KOPT-K1 (cell line): Measurements from ENCODE around the gene RMDN2.

Experiments used
- H3K27ac ChIP-seq: fragments of 200-600 bp; sonication (generic); 2 replicates; pipeline ENCODE4 v1.5.1; 2016; ENCODE audit warnings: antibody characterized with exemption, mild to moderate bottlenecking, low read depth, low read length; ENCODE audit not compliant: poor library complexity, severe bottlenecking
- H3K36me3 ChIP-seq: fragments of 200-600 bp; sonication (generic); 2 replicates; pipeline ENCODE4 v1.5.1; 2017; ENCODE audit warnings: antibody characterized with exemption, mild to moderate bottlenecking, low read length, moderate library complexity; ENCODE audit not compliant: insufficient read depth
- H3K9me3 ChIP-seq: fragments of 200-600 bp; sonication (generic); 2 replicates; pipeline ENCODE4 v1.5.1; 2017; ENCODE audit warnings: antibody characterized with exemption, low read length, mild to moderate bottlenecking; ENCODE audit not compliant: insufficient read depth, poor library complexity, severe bottlenecking

Gene RMDN2

GRCh38 chr2:37892436-37893114 is 32.5 kb upstream of the RMDN2 start:
- no peak overlapping the region for H3K27ac ChIP-seq
- no peaks in the 10 kb centered on the region for H3K36me3 ChIP-seq
- H3K9me3 ChIP-seq: no peaks in the 10 kb centered on the region

- Histone ChIP-seq H3K36me3 (no peaks in the 10 kb centered on the region), H3K27ac (no peak overlapping the region), H3K9me3 (no peaks in the 10 kb centered on the region)
Observed at GRCh38 chr2:37893327-37893726, 31.8 kb upstream of the RMDN2 start.

GRCh38 chr2:37894047-37894446 is 31.0 kb upstream of the RMDN2 start:
- H3K27ac ChIP-seq: no peak overlapping the region
- no peaks in the 10 kb centered on the region for H3K9me3 ChIP-seq
- H3K36me3 ChIP-seq: no peaks in the 10 kb centered on the region

- no peak overlapping the region for H3K27ac ChIP-seq
- no peaks in the 10 kb centered on the region for H3K36me3 ChIP-seq
- H3K9me3 ChIP-seq: no peaks in the 10 kb centered on the region
Observed at GRCh38 chr2:37894601-37895000, 30.5 kb upstream of the RMDN2 start.

- Histone ChIP-seq H3K9me3 (no peaks in the 10 kb centered on the region), H3K27ac (no peak overlapping the region), H3K36me3 (no peaks in the 10 kb centered on the region)
Observed at GRCh38 chr2:37895140-37895539, 29.9 kb upstream of the RMDN2 start.

GRCh38 chr2:37896319-37896718 is 28.8 kb upstream of the RMDN2 start:
- H3K36me3 ChIP-seq: no peaks in the 10 kb centered on the region
- no peaks in the 10 kb centered on the region for H3K9me3 ChIP-seq

GRCh38 chr2:37897511-37897910 is 27.6 kb upstream of the RMDN2 start:
- no peaks in the 10 kb centered on the region for H3K36me3 ChIP-seq
- no peak overlapping the region for H3K27ac ChIP-seq

More at GRCh38 chr2:37896319-37896718, 28.8 kb upstream of the RMDN2 start:
- H3K27ac ChIP-seq: no peak overlapping the region

GRCh38 chr2:37898448-37898847 is 26.6 kb upstream of the RMDN2 start:
- Histone ChIP-seq H3K36me3 (no peaks in the 10 kb centered on the region), H3K27ac (no peak overlapping the region), H3K9me3 (no peaks in the 10 kb centered on the region)

More at GRCh38 chr2:37897511-37897910, 27.6 kb upstream of the RMDN2 start:
- H3K9me3 ChIP-seq: no peaks in the 10 kb centered on the region

GRCh38 chr2:37902991-37903390 is 22.1 kb upstream of the RMDN2 start:
- Histone ChIP-seq H3K9me3 (no peaks in the 10 kb centered on the region), H3K27ac (no peak overlapping the region), H3K36me3 (no peaks in the 10 kb centered on the region)

GRCh38 chr2:37904425-37904824 is 20.7 kb upstream of the RMDN2 start:
- no peaks in the 10 kb centered on the region for H3K36me3 ChIP-seq
- H3K27ac ChIP-seq: no peak overlapping the region
- no peaks in the 10 kb centered on the region for H3K9me3 ChIP-seq

GRCh38 chr2:37904993-37905392 is 20.1 kb upstream of the RMDN2 start:
- H3K27ac ChIP-seq: no peak overlapping the region
- H3K9me3 ChIP-seq: no peaks in the 10 kb centered on the region
- H3K36me3 ChIP-seq: no peaks in the 10 kb centered on the region

- Histone ChIP-seq H3K9me3 (no peaks in the 10 kb centered on the region), H3K27ac (no peak overlapping the region), H3K36me3 (no peaks in the 10 kb centered on the region)
Observed at GRCh38 chr2:37906131-37906530, 19.0 kb upstream of the RMDN2 start.

GRCh38 chr2:37907501-37908225 is 17.4 kb upstream of the RMDN2 start:
- no peaks in the 10 kb centered on the region for H3K36me3 ChIP-seq
- H3K9me3 ChIP-seq: no peaks in the 10 kb centered on the region
- no peak overlapping the region for H3K27ac ChIP-seq

- Histone ChIP-seq H3K36me3 (no peaks in the 10 kb centered on the region), H3K27ac (no peak overlapping the region), H3K9me3 (no peaks in the 10 kb centered on the region)
Observed at GRCh38 chr2:37911296-37911873, 13.7 kb upstream of the RMDN2 start.

GRCh38 chr2:37912056-37912455 is 13.0 kb upstream of the RMDN2 start:
- no peaks in the 10 kb centered on the region for H3K9me3 ChIP-seq
- H3K36me3 ChIP-seq: no peaks in the 10 kb centered on the region
- H3K27ac ChIP-seq: no peak overlapping the region
